ENCODE data around the gene TMEM178A.

GRCh38 chr2:39663187-39663930 is 2.4 kb upstream of the TMEM178A start:
- 0 out of 2 replicates have a peak, but pooled peaks have one; percentile 8 for TF ChIP-seq CTCF (IDR thresholded peaks at IDR 0.05)
- TF ChIP-seq ZFX (IDR thresholded peaks at IDR 0.05; ENCODE audit: borderline replicate concordance) = no peak

Data from 22Rv1 (cell line).